ENCODE data around the gene PCDHA6.
"Not testable (repeated sequence)": the region's sequence is repeated elsewhere in the genome, so short reads cannot be mapped to it uniquely, and the experiment has no call there.

Gene PCDHA6

GRCh38 chr5:140857177-140857986 lies 29.6 kb downstream of the PCDHA6 start:
- no peak for DNase-seq (ENCODE audit: low spot score)

- no peak for DNase-seq (ENCODE audit: low spot score)
Observed at GRCh38 chr5:140857987-140858240, 30.2 kb downstream of the PCDHA6 start.

GRCh38 chr5:140862441-140863295 lies 34.9 kb downstream of the PCDHA6 start:
- no peak for DNase-seq (ENCODE audit: low spot score)

- DNase-seq (ENCODE audit: low spot score), result peak; percentile 19
Observed at GRCh38 chr5:140868721-140869554, 41.2 kb downstream of the PCDHA6 start, which contains the start of gene PCDHA11. Gene PCDHA11, plus strand, starts transcription at chr5:140868957. Its CDS starts 147 bp downstream, at chr5:140869104.

- DNase-seq (ENCODE audit: low spot score), result no peak
Observed at GRCh38 chr5:140869555-140869886, 41.8 kb downstream of the PCDHA6 start.

- DNase-seq (ENCODE audit: low spot score), result no peak
Observed at GRCh38 chr5:140870221-140871201, 42.8 kb downstream of the PCDHA6 start.

GRCh38 chr5:140875085-140876065 lies 47.6 kb downstream of the PCDHA6 start, which contains the start of gene PCDHA12:
Gene PCDHA12, plus strand, starts transcription at chr5:140875308. Its CDS starts 165 bp downstream, at chr5:140875473.
- no peak for DNase-seq (ENCODE audit: low spot score)

- not testable (repeated sequence) for DNase-seq (ENCODE audit: low spot score)
Observed at GRCh38 chr5:140876541-140877261, 48.9 kb downstream of the PCDHA6 start.

- no peak for DNase-seq (ENCODE audit: low spot score)
Observed at GRCh38 chr5:140877262-140877581, 49.5 kb downstream of the PCDHA6 start.
